KBM-7 (cell line): ENCODE results near the gene HEATR3.

Experiments used
- DNase-seq: peaks from one replicate; pipeline ENCODE4 v3.0.0-alpha.2; 2015
- in situ Hi-C: fragments of 300-500 bp; cut with MboI; formaldehyde crosslinking; loops from 2 replicates; pipeline ENCODE4 v1.14.3; 2020; ENCODE audit warnings: low sequenced_read_pairs, low pct_unique_long_range_greater_than_20kb, mixed read lengths

HEATR3 gene

GRCh38 chr16:50146479-50147435 lies 81.0 kb downstream of the HEATR3 start:
- DNase-seq = no peak

GRCh38 chr16:50151322-50151721 lies 85.6 kb downstream of the HEATR3 start:
- no peak for DNase-seq
- in situ Hi-C loops = no loop called here

More at GRCh38 chr16:50146479-50147435, 81.0 kb downstream of the HEATR3 start:
- in situ Hi-C loops = no loop called here

DNA sequence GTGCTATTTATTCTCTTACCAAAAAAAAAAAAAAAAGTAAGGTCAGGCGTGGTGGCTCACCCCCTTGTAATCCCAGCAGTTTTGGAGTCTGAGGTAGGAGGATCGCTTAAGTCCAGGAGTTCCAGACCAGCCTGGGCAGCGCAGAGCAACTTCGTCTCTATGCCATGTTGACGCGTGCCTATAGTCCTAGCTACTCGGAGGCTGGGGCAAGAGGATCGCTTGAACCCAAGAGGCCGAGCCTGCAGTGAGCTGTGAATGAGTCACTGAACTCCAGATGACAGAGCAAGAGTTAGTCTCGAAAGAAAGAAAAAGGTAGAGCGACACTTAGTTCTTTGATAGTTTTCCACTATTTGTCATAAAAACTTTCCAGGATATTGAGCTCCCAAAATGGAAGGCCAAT lies 86.0 kb downstream of the HEATR3 start:
- in situ Hi-C loops = no loop called here
- no peak for DNase-seq

GRCh38 chr16:50152351-50152806 lies 86.6 kb downstream of the HEATR3 start:
- DNase-seq = no peak
- in situ Hi-C loops = no loop called here

DNA sequence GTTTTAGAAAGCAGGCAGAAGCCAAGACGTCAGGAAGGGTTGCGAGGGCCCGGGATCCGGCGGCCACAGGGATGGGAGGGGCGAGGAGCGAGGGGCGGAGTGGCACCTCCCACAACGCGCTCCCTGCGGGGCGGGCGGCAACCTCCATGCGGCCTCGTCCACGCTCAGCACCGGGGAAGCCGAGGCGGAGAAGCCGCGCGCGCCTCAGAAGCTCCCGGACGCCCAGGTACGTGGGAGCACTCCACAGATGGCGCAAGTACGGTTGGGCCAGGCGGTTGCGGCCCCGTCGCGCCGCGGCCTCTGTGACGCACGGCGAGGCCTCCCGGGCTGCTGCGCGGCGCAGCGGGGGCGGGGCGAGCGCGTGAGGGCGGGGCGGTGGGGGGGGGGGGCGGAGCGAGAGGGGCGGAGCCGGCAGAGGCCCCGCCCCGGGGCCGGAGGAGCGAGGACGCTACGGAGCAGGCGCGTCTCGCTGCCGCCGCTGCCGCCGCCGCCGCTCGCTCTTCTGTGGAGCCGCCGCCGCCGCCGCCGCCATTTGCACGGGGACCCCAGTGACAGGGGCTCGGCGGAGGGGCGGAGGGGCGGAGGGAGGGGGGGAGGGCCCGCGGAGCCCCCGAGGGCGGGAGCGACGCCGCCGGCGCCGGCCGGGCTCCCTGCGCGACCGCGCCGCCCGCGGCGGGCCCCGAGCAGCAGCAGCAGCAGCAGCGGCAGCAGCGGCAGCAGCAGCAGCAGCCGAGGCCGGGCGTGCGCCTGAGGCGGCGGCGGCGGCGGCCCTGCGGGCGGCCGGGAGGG lies 87.2 kb downstream of the HEATR3 start, which contains the start of gene TENT4B:
Gene TENT4B, plus strand, starts transcription at position 500 of the 789 bp plus-strand sequence. CDS start 316 bp downstream, outside the sequence.
- in situ Hi-C loops = no loop called here
- peak; percentile 92 for DNase-seq

DNA sequence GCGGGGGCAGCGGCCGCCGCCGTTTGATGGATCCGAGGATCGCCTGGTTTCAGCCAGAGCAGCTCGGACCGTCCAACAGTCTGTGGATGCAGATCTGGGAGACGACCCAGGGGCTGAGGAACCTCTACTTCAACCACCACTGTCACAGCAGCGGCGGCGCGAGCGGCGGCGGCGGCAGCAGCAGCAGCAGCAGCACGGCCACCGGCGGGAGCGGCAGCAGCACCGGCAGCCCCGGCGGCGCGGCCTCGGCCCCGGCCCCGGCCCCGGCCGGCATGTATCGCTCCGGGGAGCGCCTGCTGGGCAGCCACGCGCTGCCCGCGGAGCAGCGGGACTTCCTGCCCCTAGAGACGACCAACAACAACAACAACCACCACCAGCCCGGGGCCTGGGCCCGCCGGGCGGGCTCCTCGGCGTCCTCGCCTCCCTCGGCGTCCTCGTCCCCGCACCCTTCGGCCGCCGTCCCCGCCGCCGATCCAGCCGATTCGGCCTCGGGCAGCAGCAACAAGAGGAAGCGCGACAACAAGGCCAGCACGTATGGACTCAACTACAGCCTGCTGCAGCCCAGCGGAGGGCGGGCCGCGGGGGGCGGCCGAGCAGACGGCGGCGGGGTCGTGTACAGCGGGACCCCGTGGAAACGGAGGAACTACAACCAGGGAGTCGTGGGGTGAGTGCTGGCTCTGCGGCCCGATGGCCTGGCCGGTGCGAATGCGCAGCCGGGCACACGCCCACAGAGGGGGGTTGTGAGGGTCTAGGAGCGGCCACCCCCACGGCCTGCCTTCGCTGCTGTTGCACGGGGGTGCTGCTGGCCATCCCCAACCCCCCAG lies 88.0 kb downstream of the HEATR3 start:
- in situ Hi-C loops = no loop called here
- no peak for DNase-seq

DNA sequence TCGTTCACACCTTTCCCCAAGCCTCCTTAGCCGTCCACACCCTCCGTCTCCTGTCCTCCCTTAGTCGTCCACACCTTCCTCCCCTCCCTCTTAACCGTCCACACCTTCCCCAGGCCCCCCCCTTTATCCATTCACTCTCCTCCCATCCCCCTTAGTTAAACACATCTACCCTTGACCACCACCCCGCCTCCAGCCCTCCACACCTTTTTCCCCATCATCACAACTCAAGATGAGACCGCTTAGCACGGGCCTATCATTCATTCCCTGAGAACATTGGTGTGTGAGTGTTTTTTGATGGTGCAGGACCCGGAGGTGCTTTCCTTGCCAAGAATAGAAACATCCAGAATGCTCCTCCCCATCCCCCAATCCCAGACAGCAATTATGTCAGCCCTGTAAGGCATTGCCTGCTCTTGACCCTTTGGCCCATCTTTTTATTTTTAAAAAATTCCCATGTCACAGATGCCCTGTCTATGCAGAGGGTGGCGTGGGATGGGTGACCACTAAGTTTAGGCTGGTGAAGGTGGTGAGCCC lies 88.7 kb downstream of the HEATR3 start:
- no peak for DNase-seq
- in situ Hi-C loops = no loop called here

GRCh38 chr16:50155925-50156324 lies 90.2 kb downstream of the HEATR3 start:
- in situ Hi-C loops = no loop called here
- DNase-seq = no peak
